ENCODE measurements around the gene AATK. TPM values are rescaled to one million over a fixed set of nuclear protein-coding genes. Genes with fewer than 3 reads are reported as not detected.

Gene AATK
- total and polyA plus RNA-seq, 9 of the 15 experiments (the other 6 are each of a cell fraction or from before 2014, with no cell fraction given): 0.11 to 0.55 (median 0.38) TPM; not detected in 5

DNA sequence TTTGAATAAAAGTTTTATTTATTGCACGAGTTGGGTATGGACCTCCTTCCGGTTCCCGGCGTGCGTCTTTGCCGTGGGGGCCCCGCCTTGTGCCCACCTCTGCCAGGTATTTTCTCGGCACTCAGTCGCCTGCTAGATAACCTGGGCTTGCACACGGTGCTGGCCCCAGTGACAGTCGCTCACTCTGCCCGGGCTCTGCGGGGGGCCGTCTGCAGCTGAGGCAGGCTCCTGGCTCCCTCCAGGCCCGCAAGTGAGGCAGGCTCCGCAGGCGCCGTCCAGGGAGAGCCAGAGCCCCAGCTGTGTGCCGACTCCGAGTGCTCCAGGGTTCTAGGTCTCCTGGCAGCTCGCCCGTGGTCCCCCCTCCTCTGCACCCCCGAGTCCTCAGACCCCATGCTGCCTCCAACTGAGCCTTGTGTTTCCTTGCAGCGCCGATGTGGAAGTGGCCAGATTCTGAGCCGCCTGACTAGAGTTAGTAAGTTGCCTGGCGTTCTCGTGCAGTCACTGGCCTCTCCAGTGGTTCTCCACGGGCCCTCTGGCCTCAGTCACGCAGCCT, 55.5 kb downstream of the AATK start:
- peaks cover 15% of the 10 kb centered on the region; the same call in 1 of the 3 replicates for H3K36me3 ChIP-seq (ENCODE audit: control insufficient read depth, insufficient read depth, low read length)
- BruUV-seq (replicated peaks): no TSS peak
- DNase-seq (ENCODE audit: extremely low read depth in 1 of 4, low spot score in 3 of 4) (no peak), ATAC-seq (no peak), FAIRE-seq (no peak)
- 0 out of 2 replicates have a peak, but pooled peaks cover 6% of the 10 kb centered on the region for H4K20me1 ChIP-seq (replicated peaks; ENCODE audit: control insufficient read depth, insufficient read depth, low read length)
- intact Hi-C loops (cut with micrococcal nuclease): no loop called here
- in situ Hi-C loops (cut with MboI): no loop called here
- H3K4me3 ChIP-seq: no peak overlapping the region
- POLR2A ChIA-PET: interaction anchor here (1.0 kb wide), 1 partner anchor 13 kb away, joined by 3 read pairs; no protein-coding TSS in a partner anchor
- 88% methylated on average over 29 of the region's 30 CpGs for WGBS (ENCODE audit: insufficient coverage, low coverage, missing lambda C conversion rate)
- no peaks in the 10 kb centered on the region for H3K9me3 ChIP-seq (replicated peaks; ENCODE audit: control insufficient read depth, insufficient read depth, low read depth, low read length)
- no peak overlapping the region for H2AFZ ChIP-seq (ENCODE audit: low read depth, low read length)
- peaks cover 7 to 70% of the 10 kb centered on the region in 2 experiments for H3K4me1 ChIP-seq (replicated peaks in 1 of 2; ENCODE audit: control insufficient read depth in 2 of 2, insufficient read depth in 2 of 2, low read length in 2 of 2)
- H3K9ac ChIP-seq (ENCODE audit: insufficient read depth in 1 of 2, low read depth in 2 of 2, low read length in 2 of 2): no peak overlapping the region
- peaks cover 2% of the 10 kb centered on the region for H3K9me1 ChIP-seq (ENCODE audit: control insufficient read depth, insufficient read depth, low read length)
- no peak overlapping the region for H3K4me2 ChIP-seq (ENCODE audit: insufficient read depth, low read length)
- H3K27ac ChIP-seq (ENCODE audit: extremely low read depth, low read depth, low read length): no peak overlapping the region
- CTCF ChIA-PET (ENCODE audit: low intra/inter-chr PET ratio): no interaction called here
- H3K79me2 ChIP-seq (ENCODE audit: control insufficient read depth, insufficient read depth, low read length): no peaks in the 10 kb centered on the region
- TF ChIP-seq ZNF75A (CRISPR knock-in tag; IDR thresholded peaks at IDR 0.05): no peak
- TF ChIP-seq FOXM1 (IDR thresholded peaks at IDR 0.05; ENCODE audit: low read depth): no peak
- 0 out of 2 replicates have a peak, but pooled peaks have one; percentile 32 for TF ChIP-seq FOXM1 (CRISPR knock-in tag; IDR thresholded peaks at IDR 0.05; ENCODE audit: low read depth)
- no peaks in the 10 kb centered on the region for H3K27me3 ChIP-seq (ENCODE audit: control insufficient read depth in 2 of 2, insufficient read depth in 2 of 2, low read length in 2 of 2)

- Histone ChIP-seq H3K4me1 (replicated peaks in 1 of 2; ENCODE audit: control insufficient read depth in 2 of 2, insufficient read depth in 2 of 2, low read length in 2 of 2) (peaks cover 7 to 68% of the 10 kb centered on the region in 2 experiments), H3K9me1 (ENCODE audit: control insufficient read depth, insufficient read depth, low read length) (peaks cover 2% of the 10 kb centered on the region), H3K27me3 (ENCODE audit: control insufficient read depth in 2 of 2, insufficient read depth in 2 of 2, low read length in 2 of 2) (no peaks in the 10 kb centered on the region), H3K9ac (ENCODE audit: insufficient read depth in 1 of 2, low read depth in 2 of 2, low read length in 2 of 2) (peak overlapping the region in 1 of 2 experiments; percentile 61; a peak in 2 of 4 replicates), H3K36me3 (ENCODE audit: control insufficient read depth, insufficient read depth, low read length) (peaks cover 19% of the 10 kb centered on the region; the same call in 1 of the 3 replicates), H3K79me2 (ENCODE audit: control insufficient read depth, insufficient read depth, low read length) (no peaks in the 10 kb centered on the region), H3K27ac (ENCODE audit: extremely low read depth, low read depth, low read length) (no peak overlapping the region), H3K4me2 (ENCODE audit: insufficient read depth, low read length) (no peak overlapping the region), H2AFZ (ENCODE audit: low read depth, low read length) (no peak overlapping the region), H3K9me3 (replicated peaks; ENCODE audit: control insufficient read depth, insufficient read depth, low read depth, low read length) (no peaks in the 10 kb centered on the region), H4K20me1 (replicated peaks; ENCODE audit: control insufficient read depth, insufficient read depth, low read length) (0 out of 2 replicates have a peak, but pooled peaks cover 4% of the 10 kb centered on the region), H3K4me3 (no peak overlapping the region)
- intact Hi-C loops (cut with micrococcal nuclease): no loop called here
- 52% methylated on average over 22 of the region's 22 CpGs for WGBS (ENCODE audit: insufficient coverage, low coverage, missing lambda C conversion rate)
- in situ Hi-C loops (cut with MboI): no loop called here
- no peak for FAIRE-seq
- ATAC-seq: 0 out of 3 replicates have a peak, but pooled peaks have one; percentile 33
- no TSS peak for BruUV-seq (replicated peaks)
- DNase-seq (ENCODE audit: extremely low read depth in 1 of 4, low spot score in 3 of 4): peak in 3 of 4 experiments; percentile 39 to 54 (median 44)
- POLR2A ChIA-PET: interaction anchor here (0.6 to 1.1 kb wide), 2 partner anchors 89 to 742 kb away, joined by 3 read pairs; no protein-coding TSS in a partner anchor
- CTCF ChIA-PET (ENCODE audit: low intra/inter-chr PET ratio): no interaction called here
- TF ChIP-seq KLF16 (IDR thresholded peaks at IDR 0.05) (peak; percentile 45; the same call in 1 of the 2 replicates), MBD2 (IDR thresholded peaks at IDR 0.05; ENCODE audit: borderline replicate concordance, low read depth) (0 out of 2 replicates have a peak, but pooled peaks have one; percentile 25), HMGN3 (IDR thresholded peaks at IDR 0.05; ENCODE audit: borderline replicate concordance, extremely low read depth, insufficient read length, low read depth, low read length) (peak; percentile 23), HMG20B (CRISPR knock-in tag; IDR thresholded peaks at IDR 0.05) (no peak), CCNT2 (IDR thresholded peaks at IDR 0.05; ENCODE audit: borderline replicate concordance, extremely low read depth, insufficient read length, low read depth, low read length) (peak; percentile 38), CEBPB (tag; IDR thresholded peaks at IDR 0.05) (no peak), ARID1B (IDR thresholded peaks at IDR 0.05) (peak; percentile 25; the same call in 1 of the 2 replicates), SIRT6 (IDR thresholded peaks at IDR 0.05; ENCODE audit: low read depth, low read length) (no peak), SP1 (CRISPR knock-in tag; IDR thresholded peaks at IDR 0.05) (peak; percentile 35; the same call in 1 of the 2 replicates), L3MBTL2 (IDR thresholded peaks at IDR 0.05) (0 out of 2 replicates have a peak, but pooled peaks have one; percentile 30), LARP7 (IDR thresholded peaks at IDR 0.05) (no peak), THRAP3 (IDR thresholded peaks at IDR 0.05; ENCODE audit: borderline replicate concordance) (no peak), MYC (IDR thresholded peaks at IDR 0.05; ENCODE audit: low read depth, low read length) (peak; percentile 9; the same call in 1 of the 2 replicates), MYC (CRISPR knock-in tag; IDR thresholded peaks at IDR 0.05; ENCODE audit: borderline replicate concordance, low read depth) (no peak)
Measured at GRCh38 chr17:81109957-81110356, 56.1 kb downstream of the AATK start.
